ENCODE measurements around the gene ITGA2.

DNA sequence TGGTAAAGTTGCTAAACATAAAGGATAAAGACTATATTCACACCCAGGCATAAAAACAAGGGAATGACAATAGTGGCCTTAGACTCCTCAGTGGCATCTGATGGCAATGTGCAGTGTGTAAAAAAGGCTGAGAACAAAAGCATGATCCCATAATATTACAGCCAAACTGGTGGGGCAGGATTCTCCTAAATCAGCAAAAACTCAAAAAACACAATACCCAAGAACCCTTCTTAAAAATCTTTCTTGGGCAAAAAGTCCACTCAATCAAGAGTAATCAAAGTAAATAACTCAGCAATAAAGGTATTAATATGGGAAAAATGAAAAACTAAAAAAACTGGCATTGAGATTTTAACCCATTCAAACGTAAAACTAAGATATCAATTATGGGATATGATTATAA, 122.0 kb downstream of the ITGA2 start:
- TF ChIP-seq POLR2AphosphoS5 (IDR thresholded peaks at IDR 0.05; ENCODE audit: insufficient read depth in 1 of 2, low read depth in 1 of 2) (no peak), POLR2A (IDR thresholded peaks at IDR 0.05) (no peak)
- TF ChIP-seq, protein P1, sequence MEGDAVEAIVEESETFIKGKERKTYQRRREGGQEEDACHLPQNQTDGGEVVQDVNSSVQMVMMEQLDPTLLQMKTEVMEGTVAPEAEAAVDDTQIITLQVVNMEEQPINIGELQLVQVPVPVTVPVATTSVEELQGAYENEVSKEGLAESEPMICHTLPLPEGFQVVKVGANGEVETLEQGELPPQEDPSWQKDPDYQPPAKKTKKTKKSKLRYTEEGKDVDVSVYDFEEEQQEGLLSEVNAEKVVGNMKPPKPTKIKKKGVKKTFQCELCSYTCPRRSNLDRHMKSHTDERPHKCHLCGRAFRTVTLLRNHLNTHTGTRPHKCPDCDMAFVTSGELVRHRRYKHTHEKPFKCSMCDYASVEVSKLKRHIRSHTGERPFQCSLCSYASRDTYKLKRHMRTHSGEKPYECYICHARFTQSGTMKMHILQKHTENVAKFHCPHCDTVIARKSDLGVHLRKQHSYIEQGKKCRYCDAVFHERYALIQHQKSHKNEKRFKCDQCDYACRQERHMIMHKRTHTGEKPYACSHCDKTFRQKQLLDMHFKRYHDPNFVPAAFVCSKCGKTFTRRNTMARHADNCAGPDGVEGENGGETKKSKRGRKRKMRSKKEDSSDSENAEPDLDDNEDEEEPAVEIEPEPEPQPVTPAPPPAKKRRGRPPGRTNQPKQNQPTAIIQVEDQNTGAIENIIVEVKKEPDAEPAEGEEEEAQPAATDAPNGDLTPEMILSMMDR (IDR thresholded peaks at IDR 0.05): no peak
